BE2C (cell line): ENCODE measurements around the gene DIPK1C.

ENCODE experiments used
- DNase-seq: peaks from one replicate; pipeline ENCODE4 v3.0.0-alpha.2; 2020
- H3K27me3 ChIP-seq: fragments of 250-450 bp; sonication (Bioruptor Pico); 2 replicates; pipeline ENCODE4 v1.5.1; 2020; ENCODE audit warnings: mild to moderate bottlenecking
- H3K36me3 ChIP-seq: fragments of 250-450 bp; sonication (Bioruptor Pico); 2 replicates; pipeline ENCODE4 v1.5.1; 2020; ENCODE audit warnings: mild to moderate bottlenecking
- H3K4me1 ChIP-seq: fragments of 250-450 bp; sonication (Bioruptor Pico); 2 replicates; pipeline ENCODE4 v1.5.1; 2020
- H3K4me3 ChIP-seq: 2 replicates; pipeline ENCODE4 v1.5.1; 2011; ENCODE audit warnings: low read depth, low read length
- H3K9me3 ChIP-seq: fragments of 250-450 bp; sonication (Bioruptor Pico); 2 replicates; pipeline ENCODE4 v1.5.1; 2020
- TF ChIP-seq, protein P1 (sequence below): IDR thresholded peaks from 2 replicates; pipeline ENCODE4 v1.5.1; 2012; ENCODE audit warnings: mild to moderate bottlenecking, low read depth, low read length

Gene DIPK1C

DNA sequence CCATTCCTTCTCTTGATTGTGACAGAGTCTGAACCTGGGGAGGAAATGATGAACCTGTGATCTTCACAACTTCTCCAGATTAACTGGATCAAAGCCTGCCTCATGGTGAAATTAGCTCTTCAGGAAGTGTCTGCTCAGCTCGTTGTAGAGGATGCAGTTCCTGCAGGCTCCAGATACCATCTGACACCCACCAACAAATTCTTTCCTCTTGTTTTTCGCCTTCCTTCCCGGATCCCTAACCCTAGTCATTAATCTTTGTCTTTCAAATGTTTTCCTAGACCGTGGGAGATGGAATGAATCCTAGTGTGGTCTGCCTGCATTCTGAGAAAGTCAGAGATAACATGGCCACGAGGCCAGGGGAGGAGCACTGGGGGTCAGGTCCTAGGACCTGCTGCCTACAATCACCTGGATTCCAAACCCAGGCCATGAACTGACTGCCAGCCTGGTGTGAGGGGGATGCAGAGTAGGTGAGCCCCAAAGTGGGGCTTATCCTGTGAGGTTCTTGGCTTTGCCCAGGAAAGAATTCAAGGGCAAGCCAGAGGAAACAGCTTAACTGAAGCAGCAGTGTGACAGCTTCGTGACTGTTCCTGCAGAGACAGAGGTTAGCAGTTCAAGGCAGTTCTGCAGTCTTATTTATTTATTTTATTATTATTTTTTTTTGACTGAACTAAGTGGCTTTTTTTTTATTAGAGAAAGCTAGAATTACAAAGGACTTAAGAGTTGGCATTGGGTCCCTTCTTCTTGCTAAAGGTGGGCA lies 67.8 kb downstream of the DIPK1C start:
- H3K4me1 ChIP-seq: no peaks in the 10 kb centered on the region
- TF ChIP-seq, protein P1, sequence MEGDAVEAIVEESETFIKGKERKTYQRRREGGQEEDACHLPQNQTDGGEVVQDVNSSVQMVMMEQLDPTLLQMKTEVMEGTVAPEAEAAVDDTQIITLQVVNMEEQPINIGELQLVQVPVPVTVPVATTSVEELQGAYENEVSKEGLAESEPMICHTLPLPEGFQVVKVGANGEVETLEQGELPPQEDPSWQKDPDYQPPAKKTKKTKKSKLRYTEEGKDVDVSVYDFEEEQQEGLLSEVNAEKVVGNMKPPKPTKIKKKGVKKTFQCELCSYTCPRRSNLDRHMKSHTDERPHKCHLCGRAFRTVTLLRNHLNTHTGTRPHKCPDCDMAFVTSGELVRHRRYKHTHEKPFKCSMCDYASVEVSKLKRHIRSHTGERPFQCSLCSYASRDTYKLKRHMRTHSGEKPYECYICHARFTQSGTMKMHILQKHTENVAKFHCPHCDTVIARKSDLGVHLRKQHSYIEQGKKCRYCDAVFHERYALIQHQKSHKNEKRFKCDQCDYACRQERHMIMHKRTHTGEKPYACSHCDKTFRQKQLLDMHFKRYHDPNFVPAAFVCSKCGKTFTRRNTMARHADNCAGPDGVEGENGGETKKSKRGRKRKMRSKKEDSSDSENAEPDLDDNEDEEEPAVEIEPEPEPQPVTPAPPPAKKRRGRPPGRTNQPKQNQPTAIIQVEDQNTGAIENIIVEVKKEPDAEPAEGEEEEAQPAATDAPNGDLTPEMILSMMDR: no peak
- H3K36me3 ChIP-seq: no peaks in the 10 kb centered on the region
- no peak for DNase-seq
- no peaks in the 10 kb centered on the region for H3K27me3 ChIP-seq
- H3K9me3 ChIP-seq: no peaks in the 10 kb centered on the region
- no peak overlapping the region for H3K4me3 ChIP-seq

DNA sequence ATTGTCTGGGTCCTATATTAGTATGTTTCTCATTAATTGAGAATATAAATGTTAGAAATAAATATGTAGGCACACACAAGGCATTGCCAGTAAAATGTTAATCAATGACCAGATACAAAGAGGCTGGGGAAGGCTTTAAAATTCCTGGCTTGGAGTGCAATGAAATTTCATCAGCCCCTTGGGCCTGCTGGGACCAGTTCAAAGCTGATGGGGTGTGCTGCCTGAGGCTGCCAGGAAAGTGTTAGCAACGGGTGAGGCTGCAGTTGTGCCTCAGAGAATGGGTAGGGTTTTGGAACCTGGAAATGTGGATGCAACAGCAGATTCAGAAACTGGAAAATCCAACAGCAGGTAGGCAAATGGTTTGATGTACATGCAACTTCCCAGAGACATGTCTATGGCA lies 68.9 kb downstream of the DIPK1C start:
- no peaks in the 10 kb centered on the region for H3K36me3 ChIP-seq
- TF ChIP-seq, protein P1: no peak
- H3K4me1 ChIP-seq: no peaks in the 10 kb centered on the region
- no peak for DNase-seq
- no peaks in the 10 kb centered on the region for H3K27me3 ChIP-seq
- no peak overlapping the region for H3K4me3 ChIP-seq
- H3K9me3 ChIP-seq: no peaks in the 10 kb centered on the region

DNA sequence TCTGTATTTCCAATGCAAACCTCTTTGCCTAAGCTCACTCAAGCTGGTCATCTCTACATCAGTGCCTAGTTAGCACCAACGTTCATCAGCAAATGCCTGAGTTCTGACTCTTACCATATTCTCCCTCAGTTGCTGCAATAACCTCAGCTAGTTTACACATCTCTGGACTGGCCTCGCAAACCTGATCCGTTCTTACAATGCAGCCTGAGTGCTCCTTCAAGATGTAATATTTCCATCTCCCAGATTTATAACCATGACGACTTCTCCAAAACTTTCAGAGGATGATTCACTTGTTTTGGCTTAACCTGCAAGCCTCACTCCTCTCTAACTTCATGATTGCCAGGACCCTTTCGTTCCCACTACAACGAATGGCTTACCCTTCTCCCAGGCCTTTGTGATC lies 69.7 kb downstream of the DIPK1C start:
- Histone ChIP-seq H3K4me1 (no peaks in the 10 kb centered on the region), H3K4me3 (no peak overlapping the region), H3K27me3 (no peaks in the 10 kb centered on the region), H3K36me3 (no peaks in the 10 kb centered on the region), H3K9me3 (no peaks in the 10 kb centered on the region)
- DNase-seq: no peak
- TF ChIP-seq, protein P1: no peak
